ENCODE measurements around the gene PEX13.
A peak's percentile ranks its signal among the peaks of the same experiment; 100 is the strongest.
"Not testable (repeated sequence)": the region's sequence is repeated elsewhere in the genome, so short reads cannot be mapped to it uniquely, and the experiment has no call there.

PEX13 gene

DNA sequence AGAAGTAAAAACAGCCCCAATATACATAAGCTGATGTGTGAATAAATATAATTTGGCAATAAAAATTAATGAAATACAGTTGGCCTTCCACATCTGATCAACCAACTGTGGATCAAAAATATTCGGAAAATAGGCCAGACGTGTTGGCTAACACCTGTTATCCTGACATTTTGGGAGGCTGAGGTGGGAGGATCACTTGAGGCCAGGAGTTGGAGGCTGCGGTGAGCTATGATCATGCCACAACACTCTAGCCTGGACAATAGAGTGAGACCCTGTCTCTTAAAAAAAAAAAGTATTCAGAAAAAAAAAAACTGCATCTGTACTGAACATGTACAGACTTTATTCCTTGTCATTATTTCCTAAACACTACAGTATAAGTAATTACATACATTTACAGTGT, 12.0 kb downstream of the PEX13 start:
- Histone ChIP-seq H3K27ac (ENCODE audit: low read depth, low read length) (no peak overlapping the region), H3K4me1 (ENCODE audit: control insufficient read depth, insufficient read depth, low read length) (no peaks in the 10 kb centered on the region), H3K9me3 (ENCODE audit: control insufficient read depth, insufficient read depth, low read length) (no peaks in the 10 kb centered on the region), H3K9ac (ENCODE audit: low read depth, low read length) (no peak overlapping the region), H3K4me3 (ENCODE audit: low read depth, low read length) (no peak overlapping the region), H3K36me3 (ENCODE audit: control insufficient read depth, insufficient read depth, low read length) (peaks cover 26% of the 10 kb centered on the region), H3K27me3 (ENCODE audit: control insufficient read depth, insufficient read depth, low read length) (no peaks in the 10 kb centered on the region)

DNA sequence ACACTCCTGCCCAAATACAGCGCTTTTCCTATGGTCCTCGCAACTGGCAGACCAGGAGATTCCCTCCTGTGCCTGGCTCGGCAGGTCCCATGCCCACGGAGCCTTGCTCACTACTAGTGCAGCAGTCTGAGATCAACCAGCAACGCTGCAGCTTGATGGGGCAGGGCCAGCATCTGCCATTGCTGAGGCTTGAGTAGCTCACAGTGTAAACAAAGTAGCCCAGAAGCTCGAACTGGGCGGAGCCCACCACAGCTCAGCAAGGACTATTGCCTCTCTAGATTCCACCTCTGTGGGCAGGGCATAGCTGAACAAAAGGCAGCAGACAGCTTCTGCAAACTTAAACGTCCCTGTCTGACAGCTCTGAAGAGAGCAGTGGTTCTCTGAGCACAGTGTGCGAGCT, 17.1 kb downstream of the PEX13 start:
- H3K9ac ChIP-seq (ENCODE audit: low read depth, low read length); H3K4me1 ChIP-seq (ENCODE audit: control insufficient read depth, insufficient read depth, low read length); H3K4me3 ChIP-seq (ENCODE audit: low read depth, low read length); H3K9me3 ChIP-seq (ENCODE audit: control insufficient read depth, insufficient read depth, low read length); H3K27ac ChIP-seq (ENCODE audit: low read depth, low read length); H3K27me3 ChIP-seq (ENCODE audit: control insufficient read depth, insufficient read depth, low read length): not testable (repeated sequence)
- H3K36me3 ChIP-seq (ENCODE audit: control insufficient read depth, insufficient read depth, low read length): peaks cover 34% of the 10 kb centered on the region

DNA sequence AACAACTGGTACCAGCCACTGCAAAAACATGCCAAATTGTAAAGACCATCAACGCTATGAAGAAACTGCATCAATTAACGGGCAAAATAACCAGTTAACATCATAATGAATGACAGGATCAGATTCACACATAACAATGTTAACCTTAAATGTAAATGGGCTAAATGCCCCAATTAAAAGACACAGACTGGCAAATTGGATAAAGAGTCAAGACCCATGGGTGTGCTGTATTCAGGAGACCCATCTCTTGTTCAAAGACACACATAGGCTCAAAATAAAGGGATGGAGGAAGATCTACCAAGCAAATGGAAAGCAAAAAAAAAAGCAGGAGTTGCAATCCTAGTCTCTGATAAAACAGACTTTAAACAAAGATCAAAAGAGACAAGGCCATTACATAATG, 19.1 kb downstream of the PEX13 start:
- H3K27me3 ChIP-seq (ENCODE audit: control insufficient read depth, insufficient read depth, low read length); H3K9ac ChIP-seq (ENCODE audit: low read depth, low read length); H3K27ac ChIP-seq (ENCODE audit: low read depth, low read length); H3K9me3 ChIP-seq (ENCODE audit: control insufficient read depth, insufficient read depth, low read length); H3K4me1 ChIP-seq (ENCODE audit: control insufficient read depth, insufficient read depth, low read length); H3K4me3 ChIP-seq (ENCODE audit: low read depth, low read length): not testable (repeated sequence)
- peaks cover 30% of the 10 kb centered on the region for H3K36me3 ChIP-seq (ENCODE audit: control insufficient read depth, insufficient read depth, low read length)

DNA sequence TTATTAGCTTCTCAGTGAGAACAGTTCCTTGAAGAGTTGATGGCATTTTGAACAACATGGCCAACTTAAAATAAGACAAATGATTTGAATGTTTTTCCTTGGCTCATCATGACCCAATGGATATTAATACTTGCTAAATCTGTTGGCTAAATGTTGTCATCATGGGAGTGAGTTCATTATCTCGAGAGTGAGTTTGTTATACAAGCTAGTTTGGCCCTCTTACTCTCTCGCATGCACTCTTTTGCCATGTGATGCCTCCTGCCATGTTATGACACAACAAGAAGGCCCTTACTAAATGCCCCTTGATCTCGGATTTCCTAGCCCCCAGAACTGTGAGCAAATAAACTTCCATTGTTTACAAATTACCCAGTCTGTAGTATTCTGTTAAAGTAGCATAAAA, 25.3 kb downstream of the PEX13 start:
- Histone ChIP-seq H3K9me3 (ENCODE audit: control insufficient read depth, insufficient read depth, low read length) (peaks cover 2% of the 10 kb centered on the region; the same call in 1 of the 2 replicates), H3K27me3 (ENCODE audit: control insufficient read depth, insufficient read depth, low read length) (no peaks in the 10 kb centered on the region), H3K9ac (ENCODE audit: low read depth, low read length) (no peak overlapping the region), H3K4me3 (ENCODE audit: low read depth, low read length) (no peak overlapping the region), H3K4me1 (ENCODE audit: control insufficient read depth, insufficient read depth, low read length) (no peaks in the 10 kb centered on the region), H3K36me3 (ENCODE audit: control insufficient read depth, insufficient read depth, low read length) (peaks cover 17% of the 10 kb centered on the region), H3K27ac (ENCODE audit: low read depth, low read length) (no peak overlapping the region)

DNA sequence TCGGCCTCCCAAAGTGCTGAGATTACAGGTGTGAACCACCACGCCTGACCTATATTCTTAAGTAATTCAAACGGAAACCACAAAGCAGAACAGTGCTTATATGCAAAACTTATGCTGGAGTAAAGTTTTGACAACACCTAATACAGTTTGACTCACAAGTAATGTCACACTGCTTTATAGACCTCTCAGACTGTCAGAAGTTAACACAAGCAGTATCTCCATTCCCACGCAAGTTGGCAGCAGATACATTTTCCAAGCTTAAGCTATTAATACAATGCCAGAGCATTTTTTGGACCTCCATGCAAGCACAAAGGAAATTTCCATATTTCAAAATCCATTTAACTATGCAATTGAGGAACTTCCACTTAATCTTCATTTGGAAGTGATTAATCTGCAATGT, 27.1 kb downstream of the PEX13 start:
- Histone ChIP-seq H3K9me3 (ENCODE audit: control insufficient read depth, insufficient read depth, low read length) (no peaks in the 10 kb centered on the region), H3K9ac (ENCODE audit: low read depth, low read length) (no peak overlapping the region), H3K27ac (ENCODE audit: low read depth, low read length) (no peak overlapping the region), H3K27me3 (ENCODE audit: control insufficient read depth, insufficient read depth, low read length) (no peaks in the 10 kb centered on the region), H3K4me3 (ENCODE audit: low read depth, low read length) (no peak overlapping the region), H3K36me3 (ENCODE audit: control insufficient read depth, insufficient read depth, low read length) (peaks cover 32% of the 10 kb centered on the region), H3K4me1 (ENCODE audit: control insufficient read depth, insufficient read depth, low read length) (no peaks in the 10 kb centered on the region)

DNA sequence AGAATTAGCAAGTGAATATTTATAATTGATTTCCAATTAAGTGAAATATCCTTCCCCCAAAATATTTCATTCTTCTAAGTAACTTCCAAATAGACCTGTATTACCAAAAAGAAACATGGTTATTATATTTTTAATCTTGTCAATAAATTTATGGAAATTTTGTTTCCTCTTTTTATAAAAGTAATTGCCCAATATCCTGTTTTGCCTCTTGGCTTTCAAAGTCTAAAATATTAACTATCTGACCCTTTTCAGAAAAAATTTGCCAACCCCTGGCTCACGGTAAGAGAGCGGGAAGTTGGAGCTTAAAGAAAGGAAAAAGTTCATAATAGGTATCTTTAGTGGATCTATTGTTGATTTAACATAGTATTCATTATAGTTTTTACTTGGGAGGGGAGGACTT, 27.7 kb downstream of the PEX13 start:
- no peak overlapping the region for H3K4me3 ChIP-seq (ENCODE audit: low read depth, low read length)
- no peak overlapping the region for H3K27ac ChIP-seq (ENCODE audit: low read depth, low read length)
- H3K27me3 ChIP-seq (ENCODE audit: control insufficient read depth, insufficient read depth, low read length): no peaks in the 10 kb centered on the region
- no peaks in the 10 kb centered on the region for H3K4me1 ChIP-seq (ENCODE audit: control insufficient read depth, insufficient read depth, low read length)
- H3K9me3 ChIP-seq (ENCODE audit: control insufficient read depth, insufficient read depth, low read length): no peaks in the 10 kb centered on the region
- H3K9ac ChIP-seq (ENCODE audit: low read depth, low read length): no peak overlapping the region
- H3K36me3 ChIP-seq (ENCODE audit: control insufficient read depth, insufficient read depth, low read length): peaks cover 36% of the 10 kb centered on the region

DNA sequence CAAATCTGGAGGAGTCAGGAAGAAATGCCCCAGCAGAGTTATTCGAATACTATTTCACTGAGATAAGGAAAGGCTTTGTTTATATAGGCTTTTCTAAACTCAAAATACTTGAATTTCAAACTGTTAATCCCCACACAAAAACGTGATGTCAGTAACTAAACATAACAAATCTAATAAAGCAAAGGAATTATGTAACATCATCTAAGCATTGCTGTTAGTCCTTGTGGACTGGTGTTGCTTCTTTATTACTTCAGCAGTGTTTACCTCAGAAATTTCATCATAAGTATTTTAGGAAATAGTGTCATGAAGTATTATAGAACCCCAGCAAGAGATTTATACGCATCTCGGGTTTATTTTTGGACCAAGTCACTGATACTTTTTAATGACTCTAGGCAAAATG, 28.5 kb downstream of the PEX13 start:
- Histone ChIP-seq H3K27me3 (ENCODE audit: control insufficient read depth, insufficient read depth, low read length) (no peaks in the 10 kb centered on the region), H3K9ac (ENCODE audit: low read depth, low read length) (no peak overlapping the region), H3K4me3 (ENCODE audit: low read depth, low read length) (no peak overlapping the region), H3K4me1 (ENCODE audit: control insufficient read depth, insufficient read depth, low read length) (no peaks in the 10 kb centered on the region), H3K27ac (ENCODE audit: low read depth, low read length) (no peak overlapping the region), H3K9me3 (ENCODE audit: control insufficient read depth, insufficient read depth, low read length) (no peaks in the 10 kb centered on the region), H3K36me3 (ENCODE audit: control insufficient read depth, insufficient read depth, low read length) (peaks cover 36% of the 10 kb centered on the region)

DNA sequence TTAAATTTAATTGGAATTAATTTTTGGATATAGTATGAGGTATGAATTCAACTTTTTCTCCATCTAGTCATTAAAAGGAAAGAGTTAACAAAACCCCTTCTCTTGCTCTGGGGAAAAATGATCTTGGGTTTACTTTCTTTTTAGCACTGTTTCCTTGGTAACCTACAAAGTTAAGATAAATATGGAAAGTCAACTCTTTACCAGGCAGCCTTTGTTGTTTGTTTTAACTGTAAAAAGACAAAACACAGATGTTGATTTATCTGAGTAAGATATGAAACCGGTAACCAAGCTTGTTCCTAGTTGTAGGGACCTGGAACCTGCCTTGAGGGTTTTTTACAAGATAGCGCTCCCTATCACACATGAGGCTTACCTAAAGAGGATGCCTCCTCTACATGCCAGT, 38.0 kb downstream of the PEX13 start:
- no peak overlapping the region for H3K27ac ChIP-seq (ENCODE audit: low read depth, low read length)

DNA sequence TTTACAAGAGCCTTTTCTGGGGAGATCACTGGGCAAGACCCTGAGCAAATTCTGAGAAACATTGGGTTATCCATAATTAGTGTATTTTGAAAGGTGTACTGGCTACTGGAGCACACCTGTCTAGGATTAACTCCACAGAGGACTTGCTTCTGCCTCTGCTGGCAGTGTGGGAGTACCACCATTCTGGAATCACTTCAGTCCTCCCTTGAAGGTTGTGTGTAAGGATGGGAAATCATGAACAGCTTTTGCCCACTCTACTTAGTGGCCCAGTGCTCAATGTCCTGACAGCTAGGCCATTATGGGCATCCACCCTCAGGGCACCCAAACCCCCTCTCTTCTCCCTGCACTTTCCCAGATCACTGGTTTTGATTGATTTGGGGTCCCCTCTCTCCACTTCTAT, 40.0 kb downstream of the PEX13 start:
- no peak overlapping the region for H3K4me3 ChIP-seq (ENCODE audit: low read depth, low read length)
- no peak overlapping the region for H3K9ac ChIP-seq (ENCODE audit: low read depth, low read length)
- no peaks in the 10 kb centered on the region for H3K27me3 ChIP-seq (ENCODE audit: control insufficient read depth, insufficient read depth, low read length)
- no peak overlapping the region for H3K27ac ChIP-seq (ENCODE audit: low read depth, low read length)
- H3K4me1 ChIP-seq (ENCODE audit: control insufficient read depth, insufficient read depth, low read length): no peaks in the 10 kb centered on the region
- H3K36me3 ChIP-seq (ENCODE audit: control insufficient read depth, insufficient read depth, low read length): peaks cover 3% of the 10 kb centered on the region; the same call in 1 of the 2 replicates
- no peaks in the 10 kb centered on the region for H3K9me3 ChIP-seq (ENCODE audit: control insufficient read depth, insufficient read depth, low read length)

More for the DNA sequence above, 38.0 kb downstream of the PEX13 start:
- Histone ChIP-seq H3K36me3 (ENCODE audit: control insufficient read depth, insufficient read depth, low read length) (peaks cover 3% of the 10 kb centered on the region; the same call in 1 of the 2 replicates), H3K4me3 (ENCODE audit: low read depth, low read length) (no peak overlapping the region), H3K9me3 (ENCODE audit: control insufficient read depth, insufficient read depth, low read length) (no peaks in the 10 kb centered on the region), H3K9ac (ENCODE audit: low read depth, low read length) (no peak overlapping the region), H3K4me1 (ENCODE audit: control insufficient read depth, insufficient read depth, low read length) (no peaks in the 10 kb centered on the region), H3K27me3 (ENCODE audit: control insufficient read depth, insufficient read depth, low read length) (no peaks in the 10 kb centered on the region)

DNA sequence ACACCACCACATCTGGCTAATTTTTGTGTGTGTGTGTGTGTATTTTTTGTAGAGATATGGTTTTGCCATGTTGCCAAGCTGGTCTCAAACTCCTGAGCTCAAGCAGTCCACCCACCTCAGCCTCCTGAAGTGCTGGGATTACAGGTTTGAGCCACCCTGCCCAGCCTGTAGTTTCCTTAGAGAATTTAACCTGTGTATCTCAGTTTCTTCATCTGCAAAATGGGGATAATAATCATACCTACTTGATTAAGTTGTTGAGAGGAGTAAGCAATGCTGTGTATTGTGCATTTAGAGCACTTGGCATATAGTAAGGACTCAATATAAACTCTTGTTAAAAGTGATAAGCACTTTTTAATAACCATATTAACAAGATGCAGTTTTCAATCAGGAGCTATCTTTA, 41.9 kb downstream of the PEX13 start:
- Histone ChIP-seq H3K27me3 (ENCODE audit: control insufficient read depth, insufficient read depth, low read length) (no peaks in the 10 kb centered on the region), H3K27ac (ENCODE audit: low read depth, low read length) (no peak overlapping the region), H3K36me3 (ENCODE audit: control insufficient read depth, insufficient read depth, low read length) (no peaks in the 10 kb centered on the region; the same call in 1 of the 2 replicates), H3K9ac (ENCODE audit: low read depth, low read length) (no peak overlapping the region), H3K9me3 (ENCODE audit: control insufficient read depth, insufficient read depth, low read length) (no peaks in the 10 kb centered on the region), H3K4me1 (ENCODE audit: control insufficient read depth, insufficient read depth, low read length) (no peaks in the 10 kb centered on the region), H3K4me3 (ENCODE audit: low read depth, low read length) (no peak overlapping the region)

DNA sequence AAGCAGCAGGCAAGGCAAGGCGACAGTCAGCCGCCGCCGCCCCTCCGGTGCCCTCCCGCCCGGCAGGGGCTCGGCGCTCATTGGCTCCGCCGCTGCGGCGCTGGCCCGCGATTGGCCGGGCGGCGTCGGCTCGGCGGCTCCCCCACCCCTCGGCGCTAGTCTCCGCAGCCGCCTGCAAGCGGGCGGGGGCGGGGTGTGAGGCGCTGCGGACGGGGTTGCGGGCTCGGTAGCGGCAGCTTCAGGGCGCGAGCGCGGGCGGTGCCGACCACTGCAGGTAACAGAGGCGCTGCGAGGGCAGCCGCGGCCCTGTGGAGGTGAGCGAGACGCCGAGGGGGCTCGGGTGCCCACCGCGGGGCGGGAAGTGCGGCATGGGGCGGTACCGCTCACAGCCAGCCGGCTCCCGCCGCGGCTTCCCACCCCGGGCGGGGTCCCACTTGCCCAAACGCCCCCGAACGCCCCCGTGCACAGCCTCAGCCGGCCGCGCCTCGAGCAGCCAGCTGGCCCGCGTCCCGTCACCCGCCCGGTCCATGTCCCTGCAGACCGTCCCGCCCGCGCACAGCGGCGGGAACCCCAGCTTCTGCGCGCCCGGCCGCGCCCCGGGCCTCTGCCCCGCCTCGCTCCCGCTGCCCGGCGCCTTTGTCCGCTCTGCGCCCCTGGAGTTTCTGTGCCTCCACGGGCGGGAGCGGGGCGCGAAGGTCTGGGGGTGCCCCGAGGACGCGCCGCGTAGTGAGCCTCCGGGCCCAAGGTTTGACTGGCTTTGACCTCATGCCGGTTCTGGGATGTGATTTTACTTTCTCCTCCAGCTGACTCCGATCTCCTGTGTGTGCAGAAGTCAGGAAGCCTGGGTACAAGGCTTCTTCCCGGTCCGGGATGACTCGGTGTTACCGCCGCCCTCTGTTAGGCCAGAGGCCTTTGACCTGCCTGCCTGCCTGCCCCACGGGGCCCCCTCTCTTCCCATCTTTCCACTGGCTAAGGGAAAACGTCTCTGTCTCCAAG, 48.5 kb downstream of the PEX13 start, which contains the start of gene SANBR:
TSS of gene SANBR (plus strand) at position 158 of the 996 bp plus-strand sequence. CDS start 4,480 bp downstream, outside the sequence.
- H3K36me3 ChIP-seq (ENCODE audit: control insufficient read depth, insufficient read depth, low read length): peaks cover 13% of the 10 kb centered on the region
- H3K9me3 ChIP-seq (ENCODE audit: control insufficient read depth, insufficient read depth, low read length): no peaks in the 10 kb centered on the region
- peak within 1 kb of the TSS; percentile 58 for H3K9ac ChIP-seq (ENCODE audit: low read depth, low read length)
- peak within 1 kb of the TSS; percentile 81 for H3K4me3 ChIP-seq (ENCODE audit: low read depth, low read length)
- H3K27ac ChIP-seq (ENCODE audit: low read depth, low read length): peak within 1 kb of the TSS; percentile 83
- H3K27me3 ChIP-seq (ENCODE audit: control insufficient read depth, insufficient read depth, low read length): no peaks in the 10 kb centered on the region
- H3K4me1 ChIP-seq (ENCODE audit: control insufficient read depth, insufficient read depth, low read length): peaks cover 5% of the 10 kb centered on the region; the same call in 1 of the 2 replicates

Data from HUES48 (cell line).